IPS-18a (cell line): ENCODE results near the gene DNAJC24.

ENCODE experiments used
- H3K27ac ChIP-seq: one replicate; pipeline ENCODE4 v1.5.1; 2013; ENCODE audit warnings: low read length
- H3K27me3 ChIP-seq: one replicate; pipeline ENCODE4 v1.6.1; 2013; ENCODE audit warnings: mild to moderate bottlenecking, low read length; ENCODE audit not compliant: control insufficient read depth, insufficient read depth
- H3K36me3 ChIP-seq: one replicate; pipeline ENCODE4 v1.6.1; 2013; ENCODE audit warnings: low read depth, low read length; ENCODE audit not compliant: control insufficient read depth
- H3K4me1 ChIP-seq: one replicate; pipeline ENCODE4 v1.6.1; 2013; ENCODE audit warnings: low read depth, low read length; ENCODE audit not compliant: control insufficient read depth
- H3K4me3 ChIP-seq: one replicate; pipeline ENCODE4 v1.5.1; 2013; ENCODE audit warnings: low read length
- H3K9ac ChIP-seq: one replicate; pipeline ENCODE4 v1.6.1; 2013; ENCODE audit warnings: mild to moderate bottlenecking, low read length, moderate library complexity
- H3K9me3 ChIP-seq: one replicate; pipeline ENCODE4 v1.6.1; 2013; ENCODE audit warnings: low read depth, low read length; ENCODE audit not compliant: control insufficient read depth

Gene DNAJC24

GRCh38 chr11:31355817-31356216 lies 13.8 kb upstream of the DNAJC24 start:
- H3K9me3 ChIP-seq = no peaks in the 10 kb centered on the region
- H3K27ac ChIP-seq = no peak overlapping the region
- H3K27me3 ChIP-seq = no peaks in the 10 kb centered on the region
- no peak overlapping the region for H3K4me3 ChIP-seq
- H3K4me1 ChIP-seq = no peaks in the 10 kb centered on the region
- no peak overlapping the region for H3K9ac ChIP-seq
- no peaks in the 10 kb centered on the region for H3K36me3 ChIP-seq

GRCh38 chr11:31361743-31362142 lies 7.9 kb upstream of the DNAJC24 start:
- Histone ChIP-seq H3K4me3 (no peak overlapping the region), H3K36me3 (no peaks in the 10 kb centered on the region), H3K4me1 (no peaks in the 10 kb centered on the region), H3K27ac (no peak overlapping the region), H3K9ac (no peak overlapping the region), H3K9me3 (no peaks in the 10 kb centered on the region), H3K27me3 (no peaks in the 10 kb centered on the region)

DNA sequence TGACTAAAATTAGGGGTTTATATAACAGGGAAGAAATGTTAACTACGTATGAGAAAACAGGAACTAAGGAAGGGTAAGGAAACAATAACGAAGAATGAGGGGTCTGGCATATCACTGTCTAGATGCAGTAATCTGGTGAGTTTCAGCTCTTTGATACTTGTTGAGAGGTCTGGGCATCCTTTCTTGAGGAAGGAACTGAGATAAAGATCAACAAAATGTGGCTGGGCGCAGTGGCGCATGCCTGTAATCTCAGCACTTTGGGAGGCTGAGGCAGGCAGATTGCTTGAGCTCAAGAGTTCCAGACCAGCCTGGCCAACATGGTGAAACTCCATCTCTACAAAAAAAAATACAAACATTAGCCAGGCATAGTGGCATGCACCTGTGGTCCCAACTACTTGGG lies 2.9 kb upstream of the DNAJC24 start:
- peaks cover 5% of the 10 kb centered on the region for H3K4me1 ChIP-seq
- no peaks in the 10 kb centered on the region for H3K36me3 ChIP-seq
- no peak overlapping the region for H3K9ac ChIP-seq
- H3K4me3 ChIP-seq = no peak overlapping the region
- H3K9me3 ChIP-seq = no peaks in the 10 kb centered on the region
- no peak overlapping the region for H3K27ac ChIP-seq
- H3K27me3 ChIP-seq = no peaks in the 10 kb centered on the region

GRCh38 chr11:31375879-31376278 lies 6.2 kb downstream of the DNAJC24 start:
- no peak overlapping the region for H3K4me3 ChIP-seq
- no peak overlapping the region for H3K9ac ChIP-seq
- no peaks in the 10 kb centered on the region for H3K9me3 ChIP-seq
- H3K36me3 ChIP-seq = peaks cover 4% of the 10 kb centered on the region
- H3K4me1 ChIP-seq = peaks cover under 1% of the 10 kb centered on the region
- no peak overlapping the region for H3K27ac ChIP-seq
- no peaks in the 10 kb centered on the region for H3K27me3 ChIP-seq

DNA sequence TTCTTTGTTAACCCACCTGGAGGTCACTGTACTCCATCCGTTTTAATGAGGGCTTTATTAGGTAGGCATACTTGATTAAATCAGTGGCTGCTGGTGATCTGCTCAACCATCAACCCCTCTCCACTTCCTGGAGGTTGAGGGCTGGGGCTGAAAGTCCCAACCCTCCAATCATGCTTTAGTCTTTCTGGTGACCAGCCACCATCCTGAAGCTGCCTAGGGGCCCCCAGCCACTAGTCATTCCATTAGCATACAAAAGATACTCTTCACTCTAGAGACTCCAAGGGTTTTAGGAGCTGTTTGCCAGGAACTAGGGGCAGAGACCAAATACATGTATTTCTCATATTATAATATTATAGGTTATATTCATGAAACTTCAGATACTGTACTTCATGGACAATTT lies 13.5 kb downstream of the DNAJC24 start:
- Histone ChIP-seq H3K4me3 (no peak overlapping the region), H3K9me3 (no peaks in the 10 kb centered on the region), H3K27ac (no peak overlapping the region), H3K36me3 (no peaks in the 10 kb centered on the region), H3K4me1 (peaks cover 8% of the 10 kb centered on the region), H3K27me3 (no peaks in the 10 kb centered on the region), H3K9ac (no peak overlapping the region)

DNA sequence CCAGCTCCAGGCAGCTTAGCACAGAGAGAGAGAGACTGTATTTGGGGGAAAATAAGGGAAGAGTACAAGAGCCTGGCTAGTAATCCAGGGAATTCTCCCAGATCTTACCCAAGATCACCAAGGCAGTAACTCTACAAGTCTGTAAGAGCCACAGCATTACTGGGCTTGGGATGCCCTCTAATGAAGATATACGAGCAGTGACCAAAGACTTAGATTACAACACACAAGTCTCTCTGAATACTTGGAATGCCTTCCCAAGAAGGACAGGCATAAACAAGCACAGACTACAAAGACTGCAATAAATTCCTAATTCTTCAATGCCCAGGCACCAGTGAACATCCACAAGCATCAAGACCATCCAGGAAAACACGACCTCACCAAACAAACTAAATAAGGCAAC lies 17.7 kb downstream of the DNAJC24 start:
- Histone ChIP-seq H3K4me1 (peaks cover 8% of the 10 kb centered on the region), H3K9me3 (no peaks in the 10 kb centered on the region), H3K4me3 (no peak overlapping the region), H3K27me3 (no peaks in the 10 kb centered on the region), H3K36me3 (no peaks in the 10 kb centered on the region), H3K27ac (no peak overlapping the region), H3K9ac (no peak overlapping the region)

DNA sequence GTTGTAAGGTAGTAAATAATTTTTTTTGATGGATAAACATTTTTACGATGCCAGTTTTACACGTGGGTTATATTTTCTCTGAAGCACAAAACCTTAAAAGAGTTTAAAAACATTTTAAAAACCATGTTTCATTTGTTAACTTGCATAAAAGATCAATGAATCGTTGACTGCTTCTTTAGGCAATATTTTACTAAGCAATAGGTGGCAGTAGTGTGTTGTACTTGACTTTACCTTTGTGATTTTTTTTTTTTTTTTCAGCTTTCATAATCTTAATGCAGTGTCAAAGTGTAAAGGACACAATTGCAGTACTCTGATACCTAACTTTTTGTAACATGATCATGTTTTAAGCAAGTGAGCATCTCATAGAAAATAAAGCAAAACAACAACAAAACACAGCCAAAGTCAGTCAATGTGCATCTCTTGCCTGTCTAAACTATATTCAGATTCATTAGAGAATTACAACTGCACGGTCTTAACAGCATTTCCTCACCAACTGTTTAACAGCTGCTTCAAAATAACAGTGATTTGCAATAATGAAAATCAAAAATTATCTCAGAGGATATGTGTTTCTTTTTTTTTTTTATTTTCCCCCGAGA lies 27.7 kb downstream of the DNAJC24 start:
- Histone ChIP-seq H3K36me3 (no peaks in the 10 kb centered on the region), H3K27ac (no peak overlapping the region), H3K9me3 (no peaks in the 10 kb centered on the region), H3K4me3 (no peak overlapping the region), H3K4me1 (no peaks in the 10 kb centered on the region), H3K27me3 (no peaks in the 10 kb centered on the region), H3K9ac (no peak overlapping the region)

GRCh38 chr11:31404614-31405013 lies 35.0 kb downstream of the DNAJC24 start:
- Histone ChIP-seq H3K4me1 (no peaks in the 10 kb centered on the region), H3K4me3 (no peak overlapping the region), H3K36me3 (no peaks in the 10 kb centered on the region), H3K9ac (no peak overlapping the region), H3K27ac (no peak overlapping the region), H3K27me3 (no peaks in the 10 kb centered on the region), H3K9me3 (no peaks in the 10 kb centered on the region)

DNA sequence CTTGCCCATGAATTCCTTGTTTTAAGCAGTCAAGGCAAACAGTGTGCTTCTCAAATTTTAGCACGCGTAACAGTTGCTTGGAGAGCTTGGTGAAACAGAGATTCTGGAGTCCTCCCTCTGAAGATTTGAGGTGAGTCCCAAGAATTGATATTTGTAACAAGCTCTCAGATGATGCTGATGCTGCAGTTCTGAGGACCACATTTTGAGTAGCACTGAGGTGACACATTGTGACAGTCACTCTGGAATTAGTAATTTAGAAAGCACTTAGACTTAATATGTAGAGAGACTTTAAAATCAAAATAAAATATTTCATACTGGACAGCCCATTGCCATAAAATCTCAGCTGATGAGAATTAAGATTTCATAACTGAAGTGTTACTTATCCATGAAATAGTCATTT lies 38.5 kb downstream of the DNAJC24 start:
- Histone ChIP-seq H3K27ac (no peak overlapping the region), H3K4me3 (no peak overlapping the region), H3K9me3 (no peaks in the 10 kb centered on the region), H3K27me3 (no peaks in the 10 kb centered on the region), H3K36me3 (no peaks in the 10 kb centered on the region), H3K9ac (no peak overlapping the region), H3K4me1 (no peaks in the 10 kb centered on the region)

- Histone ChIP-seq H3K27me3 (no peaks in the 10 kb centered on the region), H3K9ac (no peak overlapping the region), H3K27ac (no peak overlapping the region), H3K4me3 (no peak overlapping the region), H3K9me3 (no peaks in the 10 kb centered on the region), H3K36me3 (no peaks in the 10 kb centered on the region), H3K4me1 (peaks cover 17% of the 10 kb centered on the region)
Measured at GRCh38 chr11:31412946-31413345, 43.3 kb downstream of the DNAJC24 start.

GRCh38 chr11:31414338-31414737 lies 44.7 kb downstream of the DNAJC24 start:
- H3K9ac ChIP-seq = no peak overlapping the region
- H3K27me3 ChIP-seq = no peaks in the 10 kb centered on the region
- H3K27ac ChIP-seq = no peak overlapping the region
- peaks cover 31% of the 10 kb centered on the region for H3K4me1 ChIP-seq
- no peak overlapping the region for H3K4me3 ChIP-seq
- no peaks in the 10 kb centered on the region for H3K9me3 ChIP-seq
- H3K36me3 ChIP-seq = no peaks in the 10 kb centered on the region

- peaks cover 42% of the 10 kb centered on the region for H3K4me1 ChIP-seq
- no peaks in the 10 kb centered on the region for H3K9me3 ChIP-seq
- no peaks in the 10 kb centered on the region for H3K27me3 ChIP-seq
- no peak overlapping the region for H3K9ac ChIP-seq
- H3K4me3 ChIP-seq = no peak overlapping the region
- H3K36me3 ChIP-seq = no peaks in the 10 kb centered on the region
- H3K27ac ChIP-seq = no peak overlapping the region
Measured at GRCh38 chr11:31415435-31415834, 45.8 kb downstream of the DNAJC24 start.
